Activated B cell treated with CpG ODN at 0.5 μM for 24 hours (primary cell): ENCODE measurements around the gene RAD18. TPM values are rescaled to one million over a fixed set of nuclear protein-coding genes. Genes with fewer than 3 reads are reported as not detected.

Experiments used
- ATAC-seq: fragments of 200-7000 bp; cut with Tn5 transposase; one replicate; pipeline ENCODE4 v1.10.0; 2021; ENCODE audit warnings: low read depth, mild to moderate bottlenecking, moderate library complexity
- CTCF ChIA-PET: fragments of 350-600 bp; sonication (Branson Sonifier 250); formaldehyde crosslinking; loops from one replicate; lab custom pipeline; 2021; ENCODE audit warnings: antibody characterized with exemption; lab: Charles Lee
- POLR2A ChIA-PET: fragments of 350-600 bp; sonication (Branson Sonifier 250); formaldehyde crosslinking; loops from one replicate; lab custom pipeline; 2021; ENCODE audit warnings: antibody characterized with exemption; lab: Charles Lee
- DNase-seq: peaks from one replicate; pipeline ENCODE4 v3.0.0; 2022
- H3K27ac Mint-ChIP-seq: one replicate; pipeline ENCODE4 v1.8.0; 2020; ENCODE audit warnings: mixed read lengths
- H3K27me3 Mint-ChIP-seq: one replicate; pipeline ENCODE4 v1.8.0; 2021; ENCODE audit warnings: mixed read lengths
- H3K36me3 Mint-ChIP-seq: one replicate; pipeline ENCODE4 v1.8.0; 2021; ENCODE audit warnings: low read depth, mixed read lengths
- H3K4me1 Mint-ChIP-seq: one replicate; pipeline ENCODE4 v1.8.0; 2021; ENCODE audit warnings: mixed read lengths
- H3K4me3 Mint-ChIP-seq: one replicate; pipeline ENCODE4 v1.8.0; 2020; ENCODE audit warnings: mild to moderate bottlenecking, mixed read lengths
- H3K9me3 Mint-ChIP-seq: one replicate; pipeline ENCODE4 v1.8.0; 2020; ENCODE audit warnings: mixed read lengths
- intact Hi-C: fragments of 100-400 bp; cut with micrococcal nuclease; formaldehyde crosslinking; loops from one replicate; pipeline ENCODE4 v1.15.1; 2024
- total RNA-seq: library from RNA; stranded (reverse); gene quantifications from 2 replicates; pipeline ENCODE4 v1.2.3, GENCODE V29; 2022
- TF ChIP-seq, protein P1 (sequence below): fragments of 200-600 bp; IDR thresholded peaks from one replicate; pipeline ENCODE4 v1.8.0; 2022; ENCODE audit warnings: antibody characterized with exemption, mild to moderate bottlenecking

Gene RAD18
- total RNA-seq, 1 donor from 2014 or later = 21.6 TPM

DNA sequence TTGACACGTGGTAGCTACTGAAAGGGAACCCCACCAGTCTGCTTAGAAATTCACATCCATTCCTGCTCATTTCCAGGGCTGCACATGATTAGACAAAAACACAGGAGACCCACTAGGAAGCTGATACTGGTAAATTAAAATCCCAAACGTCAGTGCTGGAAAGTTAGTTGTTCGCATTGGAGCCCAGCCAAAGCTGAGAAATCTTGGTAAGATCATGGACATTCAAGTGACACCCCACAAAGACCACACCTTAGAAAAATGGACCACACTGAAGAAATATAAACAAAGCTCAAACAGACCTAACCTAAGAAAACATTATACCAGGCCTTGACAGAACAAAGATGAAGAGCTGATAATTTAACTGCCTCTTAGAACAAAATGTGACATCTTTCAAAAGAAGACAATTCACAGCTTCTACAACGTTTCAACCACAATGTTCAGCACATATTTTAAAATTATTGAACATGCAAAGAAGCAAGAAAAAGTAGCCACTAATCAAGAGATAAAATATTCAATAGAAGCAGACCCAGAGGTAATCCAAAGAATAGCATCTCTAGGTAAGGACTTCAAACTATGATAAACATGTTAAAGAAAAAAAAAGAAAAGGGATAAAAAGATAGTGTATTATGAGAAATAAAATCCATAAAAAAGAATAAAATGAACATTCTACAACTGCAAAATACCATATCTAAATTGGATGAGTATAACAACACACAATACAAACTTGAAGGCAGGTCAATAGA, 20.4 kb downstream of the RAD18 start:
- no peaks in the 10 kb centered on the region for H3K4me1 Mint-ChIP-seq
- no peaks in the 10 kb centered on the region for H3K27me3 Mint-ChIP-seq
- peaks cover 16% of the 10 kb centered on the region for H3K9me3 Mint-ChIP-seq
- CTCF ChIA-PET = no interaction called here
- TF ChIP-seq, protein P1, sequence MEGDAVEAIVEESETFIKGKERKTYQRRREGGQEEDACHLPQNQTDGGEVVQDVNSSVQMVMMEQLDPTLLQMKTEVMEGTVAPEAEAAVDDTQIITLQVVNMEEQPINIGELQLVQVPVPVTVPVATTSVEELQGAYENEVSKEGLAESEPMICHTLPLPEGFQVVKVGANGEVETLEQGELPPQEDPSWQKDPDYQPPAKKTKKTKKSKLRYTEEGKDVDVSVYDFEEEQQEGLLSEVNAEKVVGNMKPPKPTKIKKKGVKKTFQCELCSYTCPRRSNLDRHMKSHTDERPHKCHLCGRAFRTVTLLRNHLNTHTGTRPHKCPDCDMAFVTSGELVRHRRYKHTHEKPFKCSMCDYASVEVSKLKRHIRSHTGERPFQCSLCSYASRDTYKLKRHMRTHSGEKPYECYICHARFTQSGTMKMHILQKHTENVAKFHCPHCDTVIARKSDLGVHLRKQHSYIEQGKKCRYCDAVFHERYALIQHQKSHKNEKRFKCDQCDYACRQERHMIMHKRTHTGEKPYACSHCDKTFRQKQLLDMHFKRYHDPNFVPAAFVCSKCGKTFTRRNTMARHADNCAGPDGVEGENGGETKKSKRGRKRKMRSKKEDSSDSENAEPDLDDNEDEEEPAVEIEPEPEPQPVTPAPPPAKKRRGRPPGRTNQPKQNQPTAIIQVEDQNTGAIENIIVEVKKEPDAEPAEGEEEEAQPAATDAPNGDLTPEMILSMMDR = no peak
- no peak overlapping the region for H3K4me3 Mint-ChIP-seq
- POLR2A ChIA-PET = no interaction called here
- DNase-seq (no peak), ATAC-seq (no peak)
- intact Hi-C loops = no loop called here
- peaks cover 73% of the 10 kb centered on the region for H3K36me3 Mint-ChIP-seq
- H3K27ac Mint-ChIP-seq = no peak overlapping the region

DNA sequence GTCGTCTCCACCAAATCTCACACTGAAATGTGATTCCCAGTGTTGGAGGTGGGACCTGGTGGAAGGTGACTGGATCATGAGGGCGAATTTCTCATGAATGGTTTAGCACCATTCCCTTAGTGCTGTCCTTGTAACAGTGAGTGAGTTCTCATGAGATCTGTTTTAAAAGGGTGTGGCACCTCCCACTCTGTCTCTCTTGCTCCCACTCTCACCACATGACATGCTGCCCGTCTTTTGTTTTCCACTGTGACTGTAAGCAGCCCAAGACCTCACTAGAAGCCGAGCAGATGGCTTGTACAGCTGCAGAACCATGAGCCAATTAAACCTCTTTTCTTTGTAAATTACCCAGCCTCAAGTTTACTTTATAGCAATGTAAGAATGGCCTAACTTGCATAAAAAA, 21.2 kb downstream of the RAD18 start:
- intact Hi-C loops = no loop called here
- H3K36me3 Mint-ChIP-seq = peaks cover 66% of the 10 kb centered on the region
- no peaks in the 10 kb centered on the region for H3K4me1 Mint-ChIP-seq
- ChIA-PET POLR2A (no interaction called here), CTCF (no interaction called here)
- DNase-seq (no peak), ATAC-seq (no peak)
- no peak overlapping the region for H3K27ac Mint-ChIP-seq
- H3K27me3 Mint-ChIP-seq = no peaks in the 10 kb centered on the region
- H3K9me3 Mint-ChIP-seq = peaks cover 16% of the 10 kb centered on the region
- no peak overlapping the region for H3K4me3 Mint-ChIP-seq
- TF ChIP-seq, protein P1 = no peak

DNA sequence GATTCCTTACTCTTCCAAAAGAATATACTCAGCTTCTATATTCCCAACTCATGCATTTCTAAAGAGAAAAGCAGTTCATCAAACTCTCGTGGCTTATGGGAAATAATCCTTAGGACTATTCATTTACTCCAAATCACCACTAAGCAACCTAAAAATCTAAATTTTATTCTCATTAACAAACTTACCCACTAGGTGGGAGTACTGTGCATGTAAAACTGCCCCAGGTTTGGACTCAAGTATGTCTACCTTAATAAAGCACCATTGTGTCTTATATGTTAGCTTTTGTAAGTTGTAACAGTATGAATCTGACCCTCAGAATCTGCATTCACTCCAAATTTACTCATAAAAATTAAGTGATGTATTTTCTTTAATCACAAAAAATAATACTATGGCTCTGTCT, 25.3 kb downstream of the RAD18 start:
- intact Hi-C loops = loop anchor here (1.0 kb wide), 2 partner anchors 33 to 364 kb away; no protein-coding TSS in a partner anchor
- H3K36me3 Mint-ChIP-seq = peaks cover 55% of the 10 kb centered on the region
- no peaks in the 10 kb centered on the region for H3K27me3 Mint-ChIP-seq
- CTCF ChIA-PET = no interaction called here
- POLR2A ChIA-PET = no interaction called here
- TF ChIP-seq, protein P1 = no peak
- no peak for ATAC-seq
- H3K4me3 Mint-ChIP-seq = no peak overlapping the region
- DNase-seq = no peak
- no peak overlapping the region for H3K27ac Mint-ChIP-seq
- peaks cover 6% of the 10 kb centered on the region for H3K9me3 Mint-ChIP-seq
- H3K4me1 Mint-ChIP-seq = no peaks in the 10 kb centered on the region

DNA sequence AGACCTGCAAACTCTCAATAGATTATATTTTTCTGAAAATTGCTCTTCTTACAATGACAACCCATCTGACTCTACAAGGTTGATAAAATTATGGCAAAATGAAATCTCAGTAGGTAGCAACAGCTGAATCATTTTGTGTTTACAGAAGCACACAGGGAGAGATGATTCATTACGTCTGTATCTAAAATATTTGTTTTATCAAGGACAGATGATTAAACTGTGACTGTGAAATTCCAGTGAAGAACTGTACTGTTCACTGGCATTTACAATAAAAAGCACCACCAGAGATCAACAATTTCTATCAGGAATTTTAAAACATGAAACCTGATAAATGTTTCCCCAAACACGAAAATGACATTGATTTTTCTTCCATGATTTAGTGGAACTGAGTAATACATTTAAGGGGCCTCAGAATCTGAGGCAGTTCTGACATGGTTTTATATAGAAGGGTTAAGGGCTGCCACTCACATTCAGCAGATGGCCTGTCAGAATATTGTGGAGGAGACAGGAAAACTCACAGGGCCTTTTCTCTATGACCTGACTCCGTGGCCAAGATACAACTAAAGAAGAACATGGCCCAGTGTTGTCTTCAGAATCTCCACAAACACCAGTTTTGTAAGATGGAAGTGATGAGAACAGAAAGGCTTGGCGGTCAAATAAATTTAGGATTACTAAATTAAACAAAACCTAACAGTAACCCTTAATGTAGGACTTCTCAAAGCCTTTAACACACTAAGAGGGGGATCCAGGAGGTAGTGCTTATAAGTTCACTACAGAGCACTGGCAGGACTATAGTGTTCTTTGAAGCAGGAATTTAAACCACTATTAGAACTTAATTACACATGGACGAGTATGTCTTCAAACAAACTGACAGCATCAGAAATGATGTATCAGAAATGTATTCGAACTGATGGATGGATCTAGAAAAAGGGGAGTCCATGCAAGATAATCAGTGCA, 25.9 kb downstream of the RAD18 start:
- intact Hi-C loops = loop anchor here (1.0 kb wide), 2 partner anchors 34 to 365 kb away; no protein-coding TSS in a partner anchor
- Mint-ChIP-seq H3K9me3 (no peaks in the 10 kb centered on the region), H3K36me3 (peaks cover 52% of the 10 kb centered on the region), H3K27me3 (no peaks in the 10 kb centered on the region), H3K4me1 (no peaks in the 10 kb centered on the region), H3K4me3 (no peak overlapping the region), H3K27ac (no peak overlapping the region)
- ChIA-PET CTCF (no interaction called here), POLR2A (no interaction called here)
- TF ChIP-seq, protein P1 = no peak
- DNase-seq (no peak), ATAC-seq (no peak)

DNA sequence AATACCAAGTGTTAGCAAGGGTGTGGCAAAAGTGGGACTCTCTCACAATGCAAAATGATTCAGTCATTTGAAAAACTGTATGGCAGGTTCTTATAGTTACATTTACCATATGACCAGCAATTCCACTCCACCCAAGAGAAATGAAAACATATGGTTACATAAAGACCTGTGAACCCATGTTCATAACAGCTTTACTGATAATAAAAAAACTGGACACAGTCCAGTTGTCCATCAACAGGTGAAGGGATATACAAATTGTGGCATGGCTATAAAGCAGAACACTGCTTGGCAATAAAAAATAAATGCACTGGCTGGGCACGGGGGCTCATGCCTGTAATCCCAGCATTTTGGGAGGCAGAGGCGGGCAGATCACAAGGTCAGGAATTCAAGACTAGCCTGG, 30.8 kb downstream of the RAD18 start:
- H3K27ac Mint-ChIP-seq = no peak overlapping the region
- TF ChIP-seq, protein P1 = no peak
- DNase-seq = no peak
- ChIA-PET POLR2A (no interaction called here), CTCF (no interaction called here)
- intact Hi-C loops = no loop called here
- H3K9me3 Mint-ChIP-seq = no peaks in the 10 kb centered on the region
- no peak for ATAC-seq
- no peak overlapping the region for H3K4me3 Mint-ChIP-seq
- no peaks in the 10 kb centered on the region for H3K27me3 Mint-ChIP-seq
- no peaks in the 10 kb centered on the region for H3K4me1 Mint-ChIP-seq
- peaks cover 23% of the 10 kb centered on the region for H3K36me3 Mint-ChIP-seq
